GM21737 (cell line): ENCODE data around the gene CEP350.

Source experiments
- ATAC-seq: cut with Tn5 transposase; IDR thresholded peaks from one replicate; pipeline ENCODE4 v1.9.1; 2021; ENCODE audit warnings: mild to moderate bottlenecking, moderate library complexity; ENCODE audit not compliant: unreplicated experiment

Gene CEP350

DNA sequence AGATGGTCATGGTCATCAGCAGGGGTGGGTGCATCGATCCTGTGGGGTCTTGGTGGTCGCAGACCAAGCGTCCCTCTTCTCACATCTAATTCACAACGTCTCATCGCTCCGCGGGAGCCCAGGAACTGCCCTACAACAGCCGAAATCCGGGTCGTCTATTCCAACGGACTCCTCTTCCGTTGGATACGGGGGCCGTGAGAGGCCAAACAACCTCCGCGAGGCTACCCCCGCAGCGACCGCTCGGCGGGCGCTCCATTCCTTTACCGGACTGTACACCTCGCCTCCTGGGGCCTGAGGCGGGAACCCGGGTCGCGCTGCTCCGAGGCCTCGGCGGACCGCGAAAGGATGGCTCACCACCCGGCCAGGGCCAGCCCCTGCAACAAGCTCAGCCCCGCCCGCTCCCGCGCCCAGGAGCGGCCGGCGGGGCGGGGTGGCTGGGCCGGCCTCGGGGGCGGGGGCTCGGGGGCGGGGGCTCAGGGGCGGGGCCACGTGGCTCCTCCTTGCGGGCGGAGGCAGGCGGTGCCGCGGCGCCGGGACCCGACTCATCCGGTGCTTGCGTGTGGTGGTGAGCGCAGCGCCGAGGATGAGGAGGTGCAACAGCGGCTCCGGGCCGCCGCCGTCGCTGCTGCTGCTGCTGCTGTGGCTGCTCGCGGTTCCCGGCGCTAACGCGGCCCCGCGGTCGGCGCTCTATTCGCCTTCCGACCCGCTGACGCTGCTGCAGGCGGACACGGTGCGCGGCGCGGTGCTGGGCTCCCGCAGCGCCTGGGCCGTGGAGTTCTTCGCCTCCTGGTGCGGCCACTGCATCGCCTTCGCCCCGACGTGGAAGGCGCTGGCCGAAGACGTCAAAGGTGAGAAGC is 199.9 kb downstream of the CEP350 start, which contains the start of gene QSOX1:
QSOX1 (plus strand) TSS at position 545 of the 857 bp plus-strand sequence; CDS start at position 584, 39 bp downstream.
- ATAC-seq: peak; percentile 90

- ATAC-seq: peak; percentile 25
These were observed 200.6 kb downstream of the CEP350 start for GRCh38 chr1:180155182-180155682.

DNA sequence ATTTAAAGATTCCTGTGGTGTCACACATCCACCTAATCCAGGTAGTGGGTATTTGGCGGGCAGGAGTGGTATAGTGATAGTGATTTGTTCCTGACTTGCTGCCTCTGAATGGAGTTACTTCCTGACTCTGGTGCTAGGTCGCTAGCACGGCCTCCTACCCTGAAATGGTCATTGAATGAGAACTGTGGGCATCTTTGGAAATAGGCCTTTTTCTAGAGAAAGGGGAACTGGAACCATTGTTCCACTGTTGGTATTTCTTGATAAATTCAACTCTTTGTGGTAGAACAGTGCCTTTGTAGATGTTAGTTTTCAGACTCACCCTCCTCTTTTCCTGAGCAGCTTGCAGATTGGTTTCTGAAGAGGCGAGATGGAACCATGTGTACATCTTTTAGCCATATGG is 201.6 kb downstream of the CEP350 start:
- ATAC-seq: no peak

DNA sequence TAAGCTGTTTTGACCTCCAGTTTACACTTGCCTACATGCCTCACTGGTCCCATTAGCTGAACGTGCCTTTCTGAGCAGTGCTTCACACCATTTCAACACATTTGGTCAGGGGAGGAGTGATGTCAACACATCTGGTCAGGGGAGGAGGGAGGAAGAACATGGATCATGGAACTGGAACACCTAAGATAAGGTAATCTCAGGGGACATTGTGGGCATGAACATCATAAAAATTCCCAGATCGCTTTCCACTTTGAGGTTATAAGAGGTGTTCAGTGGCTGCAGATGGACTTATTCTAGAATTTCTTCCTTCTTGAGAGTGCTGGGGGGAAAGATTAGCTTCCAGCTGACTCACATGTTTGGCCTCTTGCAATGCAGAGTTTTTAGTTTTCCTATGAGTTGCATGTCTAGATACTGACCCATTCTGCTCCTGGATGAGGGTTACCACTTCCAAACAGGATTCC is 202.1 kb downstream of the CEP350 start:
- no peak for ATAC-seq

DNA sequence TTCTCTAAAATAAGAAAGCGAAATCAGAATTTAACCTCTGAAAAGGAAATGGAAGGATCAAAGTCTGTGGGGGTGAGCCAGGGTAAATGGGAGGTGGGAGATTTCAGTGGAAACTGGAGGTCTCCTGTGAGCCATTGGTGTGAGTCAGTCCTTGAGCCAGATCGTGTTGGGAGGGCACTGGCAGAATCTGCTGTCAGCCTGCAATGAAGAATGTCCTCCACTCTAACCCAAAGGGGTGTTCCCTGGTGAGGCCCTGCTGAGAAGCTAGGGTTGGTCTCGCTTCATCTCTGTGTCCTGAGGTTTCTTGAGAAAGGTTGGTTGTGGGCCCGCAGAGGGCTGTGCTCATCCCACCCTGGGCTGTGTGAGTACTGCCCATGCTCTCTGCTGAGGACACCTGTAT is 202.5 kb downstream of the CEP350 start:
- ATAC-seq: no peak

DNA sequence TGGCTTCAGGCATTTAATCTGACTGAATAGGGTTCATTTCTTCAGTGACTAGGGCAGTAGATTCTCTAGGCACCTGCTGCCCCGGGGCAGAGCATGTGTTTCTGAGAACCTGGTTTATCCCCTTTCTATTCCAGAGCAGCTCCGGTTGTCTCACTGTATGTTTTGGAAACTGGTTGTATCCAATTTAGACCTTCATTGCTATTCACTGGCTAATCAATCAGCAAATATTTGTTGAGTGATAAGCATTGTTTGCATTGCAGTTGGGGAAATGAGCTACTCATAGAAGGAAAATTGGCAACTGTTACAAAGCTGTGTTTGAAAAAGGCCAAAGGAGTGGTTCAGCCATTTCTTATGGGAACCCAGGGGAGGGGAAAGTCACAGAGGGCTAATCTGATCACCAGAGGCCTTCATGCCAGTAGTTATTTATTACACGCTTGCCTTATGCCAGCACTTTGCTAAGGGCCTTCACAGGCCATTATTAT is 203.0 kb downstream of the CEP350 start:
- ATAC-seq: no peak

DNA sequence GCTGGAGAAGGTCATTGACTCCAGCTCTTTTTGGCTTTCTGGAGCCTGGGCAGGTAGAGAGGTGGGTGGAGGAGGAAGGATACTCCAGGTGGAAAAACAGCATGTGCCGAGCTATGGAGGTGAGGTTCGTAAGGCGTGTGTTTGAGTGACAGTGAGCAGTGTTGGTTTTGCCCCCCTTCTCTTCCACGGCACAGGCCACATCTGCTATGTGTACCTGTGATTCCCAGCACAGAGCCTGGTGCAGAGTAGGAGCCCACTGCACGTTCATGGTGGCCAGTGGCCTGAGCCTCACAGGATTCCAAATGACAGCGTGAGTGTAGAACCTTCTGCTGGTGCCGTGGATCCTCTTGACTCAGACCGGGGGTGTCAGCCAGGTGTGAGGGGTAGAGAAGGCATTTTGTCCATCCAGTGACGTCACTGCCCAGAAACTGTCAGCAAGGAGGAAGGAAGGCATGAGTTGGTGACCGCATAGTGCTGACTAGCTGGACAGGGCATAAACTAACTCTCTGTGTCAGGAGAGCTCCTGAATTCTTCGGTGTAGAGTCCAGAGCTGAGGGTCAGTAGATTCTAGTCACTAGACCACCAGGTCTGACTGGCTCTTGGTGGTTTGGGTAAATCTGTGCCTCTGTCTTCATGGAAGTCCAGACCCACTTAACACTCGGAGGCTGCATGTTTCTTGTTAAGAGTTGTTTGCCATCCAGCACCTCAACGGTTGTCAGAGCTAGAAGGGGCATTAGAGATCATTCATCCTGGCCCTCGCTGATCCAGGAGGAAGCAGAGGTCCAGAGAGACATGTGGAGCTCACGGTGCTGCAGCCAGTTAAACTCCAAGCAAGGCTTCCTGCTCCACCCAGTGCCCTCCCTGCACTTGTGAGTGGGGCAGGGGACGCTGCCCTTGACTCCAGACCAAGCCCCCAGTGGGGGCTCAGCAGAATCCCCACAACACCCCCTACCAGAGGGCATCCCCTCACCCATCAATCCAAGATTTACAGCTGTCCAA is 203.8 kb downstream of the CEP350 start:
- ATAC-seq: no peak

- ATAC-seq: no peak
These were observed 205.7 kb downstream of the CEP350 start for GRCh38 chr1:180160357-180160756.

GRCh38 chr1:180163041-180163440 is 208.4 kb downstream of the CEP350 start:
- ATAC-seq: no peak
